Smooth muscle cell (in vitro differentiated cells): ENCODE measurements around the gene OOSP4B. TPM values are rescaled to one million over a fixed set of nuclear protein-coding genes. Genes with fewer than 3 reads are reported as not detected.

Experiments
- DNase-seq: peaks from one replicate; lab custom pipeline; 2025; ENCODE audit not compliant: unreplicated experiment; lab: John Stamatoyannopoulos, UW
- H2AFZ ChIP-seq: fragments of 200-600 bp; sonication (generic); 2 replicates; pipeline ENCODE4 v1.6.0; 2016; ENCODE audit warnings: antibody characterized with exemption, low read depth, mild to moderate bottlenecking
- H3F3A ChIP-seq: fragments of 200-600 bp; sonication (generic); 2 replicates; pipeline ENCODE4 v1.6.0; 2017; ENCODE audit warnings: antibody characterized with exemption, low read depth
- H3K27ac ChIP-seq: fragments of 200-600 bp; sonication (generic); 2 replicates; pipeline ENCODE4 v1.5.1; 2016; ENCODE audit warnings: low read depth, mild to moderate bottlenecking
- H3K27me3 ChIP-seq: fragments of 200-600 bp; sonication (generic); 2 replicates; pipeline ENCODE4 v1.6.1; 2016; ENCODE audit warnings: low read depth, mild to moderate bottlenecking
- H3K36me3 ChIP-seq: fragments of 200-600 bp; sonication (generic); 2 replicates; pipeline ENCODE4 v1.5.1; 2016; ENCODE audit warnings: low read depth
- H3K4me1 ChIP-seq: fragments of 200-600 bp; sonication (generic); 2 replicates; pipeline ENCODE4 v1.5.1; 2016; ENCODE audit warnings: low read depth
- H3K4me2 ChIP-seq: fragments of 200-600 bp; sonication (generic); 2 replicates; pipeline ENCODE4 v1.6.0; 2016; ENCODE audit warnings: mild to moderate bottlenecking
- H3K4me3 ChIP-seq: fragments of 200-600 bp; sonication (generic); 2 replicates; pipeline ENCODE4 v1.5.1; 2016; ENCODE audit warnings: mild to moderate bottlenecking
- H3K79me2 ChIP-seq: fragments of 200-600 bp; sonication (generic); 2 replicates; pipeline ENCODE4 v1.6.0; 2016; ENCODE audit warnings: low read depth, mild to moderate bottlenecking
- H3K9ac ChIP-seq: fragments of 200-600 bp; sonication (generic); 2 replicates; pipeline ENCODE4 v1.6.0; 2016; ENCODE audit warnings: low read depth
- H3K9me3 ChIP-seq: fragments of 200-600 bp; sonication (generic); replicated peaks from 2 replicates; pipeline ENCODE4 v1.5.1; 2016; ENCODE audit warnings: low read depth
- H4K20me1 ChIP-seq: fragments of 200-600 bp; sonication (generic); 2 replicates; pipeline ENCODE4 v1.6.0; 2016; ENCODE audit warnings: low read depth
- WGBS: methylation state at CpG from one replicate; pipeline ENCODE4 v1.1.7; 2016; ENCODE audit warnings: low lambda C conversion rate; 5-methylcytosine and 5-hydroxymethylcytosine counted together
- polyA plus RNA-seq: library from polyadenylated mRNA; unstranded; fragments of >200 nt; fragmentation: Nextera tagmentation; extraction: Ambion mirVana; gene quantifications from 2 replicates; pipeline ENCODE4 v1.2.1, GENCODE V29; 2016
- total RNA-seq: library from RNA; depleted of rRNA; stranded (reverse); fragments of >200 nt; gene quantifications from 2 replicates; pipeline ENCODE4 v1.2.3, GENCODE V29; 2014
- TF ChIP-seq, protein P1 (sequence below): fragments of 200-600 bp; sonication (generic); IDR thresholded peaks from 2 replicates; pipeline ENCODE4 v1.5.1; 2017; ENCODE audit warnings: borderline replicate concordance, mild to moderate bottlenecking, antibody characterized with exemption; ENCODE audit not compliant: insufficient read depth, poor library complexity, severe bottlenecking

The OOSP4B gene
- total and polyA plus RNA-seq, 2 experiments from 2014 or later = not detected

DNA sequence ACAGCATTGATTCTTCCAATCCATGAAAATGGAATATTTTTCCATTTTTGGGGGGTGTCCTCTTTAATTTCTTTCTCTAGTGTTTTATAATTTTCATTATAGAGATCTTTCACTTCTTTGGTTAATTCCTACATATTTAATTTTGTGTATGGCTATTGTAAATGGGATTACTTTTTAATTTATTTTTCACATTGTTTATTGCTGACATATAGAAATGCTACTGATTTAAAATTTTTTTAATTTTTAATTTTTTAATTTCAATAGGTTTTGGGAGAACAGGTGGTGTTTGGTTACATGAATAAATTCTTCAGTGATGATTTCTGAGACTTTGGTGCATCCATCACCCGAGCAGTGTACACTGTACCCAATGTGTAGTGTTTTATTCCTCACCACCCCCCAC, 26.6 kb upstream of the OOSP4B start:
- WGBS = 62% methylated on average over 1 of the region's 1 CpG
- H3K79me2 ChIP-seq = no peaks in the 10 kb centered on the region
- H3K27ac ChIP-seq = no peak overlapping the region
- no peak overlapping the region for H3K9ac ChIP-seq
- H3K4me2 ChIP-seq = no peak overlapping the region
- no peaks in the 10 kb centered on the region for H3F3A ChIP-seq
- no peaks in the 10 kb centered on the region for H4K20me1 ChIP-seq
- H3K27me3 ChIP-seq = no peaks in the 10 kb centered on the region
- H3K4me1 ChIP-seq = no peaks in the 10 kb centered on the region
- TF ChIP-seq, protein P1, sequence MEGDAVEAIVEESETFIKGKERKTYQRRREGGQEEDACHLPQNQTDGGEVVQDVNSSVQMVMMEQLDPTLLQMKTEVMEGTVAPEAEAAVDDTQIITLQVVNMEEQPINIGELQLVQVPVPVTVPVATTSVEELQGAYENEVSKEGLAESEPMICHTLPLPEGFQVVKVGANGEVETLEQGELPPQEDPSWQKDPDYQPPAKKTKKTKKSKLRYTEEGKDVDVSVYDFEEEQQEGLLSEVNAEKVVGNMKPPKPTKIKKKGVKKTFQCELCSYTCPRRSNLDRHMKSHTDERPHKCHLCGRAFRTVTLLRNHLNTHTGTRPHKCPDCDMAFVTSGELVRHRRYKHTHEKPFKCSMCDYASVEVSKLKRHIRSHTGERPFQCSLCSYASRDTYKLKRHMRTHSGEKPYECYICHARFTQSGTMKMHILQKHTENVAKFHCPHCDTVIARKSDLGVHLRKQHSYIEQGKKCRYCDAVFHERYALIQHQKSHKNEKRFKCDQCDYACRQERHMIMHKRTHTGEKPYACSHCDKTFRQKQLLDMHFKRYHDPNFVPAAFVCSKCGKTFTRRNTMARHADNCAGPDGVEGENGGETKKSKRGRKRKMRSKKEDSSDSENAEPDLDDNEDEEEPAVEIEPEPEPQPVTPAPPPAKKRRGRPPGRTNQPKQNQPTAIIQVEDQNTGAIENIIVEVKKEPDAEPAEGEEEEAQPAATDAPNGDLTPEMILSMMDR = no peak
- peaks cover 8% of the 10 kb centered on the region for H3K9me3 ChIP-seq
- DNase-seq = no peak
- no peaks in the 10 kb centered on the region for H3K36me3 ChIP-seq
- no peak overlapping the region for H2AFZ ChIP-seq
- H3K4me3 ChIP-seq = no peak overlapping the region

DNA sequence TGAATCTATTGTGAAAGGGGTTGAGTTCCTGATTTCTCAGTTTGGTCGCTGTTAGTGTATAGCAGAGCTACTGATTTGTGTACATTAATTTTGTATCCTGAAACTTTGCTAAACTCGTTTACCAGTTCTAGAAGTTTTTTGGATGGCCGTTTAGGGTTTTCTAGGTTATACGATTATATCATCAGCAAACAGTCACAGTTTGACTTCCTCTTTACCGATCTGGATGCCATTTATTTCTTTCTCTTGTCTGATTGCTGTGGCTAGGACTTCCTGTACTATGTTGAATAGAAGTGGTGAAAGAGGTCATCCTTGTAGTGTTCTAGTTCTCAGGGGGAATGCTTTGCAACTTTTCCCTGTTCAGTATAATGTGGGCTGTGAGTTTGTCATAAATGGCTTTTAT, 24.6 kb upstream of the OOSP4B start:
- H3F3A ChIP-seq = no peaks in the 10 kb centered on the region
- WGBS = 72% methylated on average over 5 of the region's 5 CpGs
- H3K4me3 ChIP-seq = no peak overlapping the region
- no peaks in the 10 kb centered on the region for H3K4me1 ChIP-seq
- H2AFZ ChIP-seq = no peak overlapping the region
- TF ChIP-seq, protein P1 = no peak
- H3K9me3 ChIP-seq = peaks cover 8% of the 10 kb centered on the region
- H3K79me2 ChIP-seq = no peaks in the 10 kb centered on the region
- no peaks in the 10 kb centered on the region for H4K20me1 ChIP-seq
- no peak overlapping the region for H3K27ac ChIP-seq
- DNase-seq = no peak
- H3K27me3 ChIP-seq = no peaks in the 10 kb centered on the region
- H3K9ac ChIP-seq = no peak overlapping the region
- no peak overlapping the region for H3K4me2 ChIP-seq
- no peaks in the 10 kb centered on the region for H3K36me3 ChIP-seq

DNA sequence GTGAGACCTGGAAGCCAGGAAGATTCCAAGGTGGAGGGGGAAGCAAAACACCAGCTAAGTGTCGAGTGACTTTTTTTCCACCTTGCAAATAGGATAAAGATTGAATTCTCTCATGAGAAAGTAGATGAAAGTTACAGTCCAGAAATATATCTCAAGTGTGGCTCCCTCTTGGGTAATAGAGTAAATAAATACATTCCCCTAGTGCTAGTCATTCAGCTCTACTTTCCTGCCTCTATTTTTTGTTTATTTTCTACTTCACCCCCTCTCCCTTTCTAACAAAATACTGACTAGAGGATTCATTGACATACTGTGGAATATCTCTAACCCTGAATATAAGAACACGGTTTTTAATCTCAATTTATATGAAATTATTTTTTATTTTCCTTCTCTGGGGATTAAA, 19.2 kb upstream of the OOSP4B start:
- Histone ChIP-seq H3K9me3 (no peaks in the 10 kb centered on the region), H4K20me1 (no peaks in the 10 kb centered on the region), H3K4me1 (no peaks in the 10 kb centered on the region), H3K36me3 (no peaks in the 10 kb centered on the region), H3K4me2 (no peak overlapping the region), H2AFZ (no peak overlapping the region), H3K27me3 (no peaks in the 10 kb centered on the region), H3K4me3 (no peak overlapping the region), H3K9ac (no peak overlapping the region), H3F3A (no peaks in the 10 kb centered on the region), H3K79me2 (no peaks in the 10 kb centered on the region), H3K27ac (no peak overlapping the region)
- 49% methylated on average over 2 of the region's 2 CpGs for WGBS
- TF ChIP-seq, protein P1 = no peak
- DNase-seq = no peak

DNA sequence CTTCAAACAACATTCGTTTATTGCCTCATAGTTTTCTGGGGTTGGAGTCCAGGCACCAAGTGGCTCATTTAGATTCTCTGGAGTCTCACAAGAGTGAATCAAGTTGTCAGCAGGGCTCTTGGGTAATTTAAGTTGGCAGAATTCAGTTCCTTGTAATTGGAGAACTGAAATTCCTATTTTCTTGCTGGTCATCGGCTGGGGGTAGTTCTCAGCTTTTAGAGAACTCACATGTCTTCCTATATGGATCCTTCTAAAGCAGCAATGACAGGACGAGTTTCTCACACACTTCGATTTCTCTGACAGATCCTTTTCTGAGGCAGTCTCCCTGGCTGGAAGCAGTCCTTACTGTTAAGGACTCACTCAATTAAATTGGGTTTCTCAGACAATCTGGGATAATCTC, 17.3 kb upstream of the OOSP4B start:
- no peaks in the 10 kb centered on the region for H3K79me2 ChIP-seq
- no peak overlapping the region for H3K4me2 ChIP-seq
- DNase-seq = no peak
- no peak overlapping the region for H2AFZ ChIP-seq
- TF ChIP-seq, protein P1 = no peak
- WGBS = 57% methylated on average over 4 of the region's 4 CpGs
- no peaks in the 10 kb centered on the region for H4K20me1 ChIP-seq
- H3F3A ChIP-seq = no peaks in the 10 kb centered on the region
- no peak overlapping the region for H3K27ac ChIP-seq
- H3K36me3 ChIP-seq = no peaks in the 10 kb centered on the region
- H3K9ac ChIP-seq = no peak overlapping the region
- no peaks in the 10 kb centered on the region for H3K27me3 ChIP-seq
- no peaks in the 10 kb centered on the region for H3K9me3 ChIP-seq
- H3K4me3 ChIP-seq = no peak overlapping the region
- no peaks in the 10 kb centered on the region for H3K4me1 ChIP-seq
